H9 (cell line): ENCODE measurements around the gene SMCO4. TPM values are rescaled to one million over a fixed set of nuclear protein-coding genes. Genes with fewer than 3 reads are reported as not detected.
A peak's percentile ranks its signal among the peaks of the same experiment; 100 is the strongest.

Experiments used
- DNase-seq: peaks from one replicate; pipeline ENCODE4 v3.0.0-alpha.2; 2017
- H2AFZ ChIP-seq: one replicate; pipeline ENCODE4 v1.6.1; 2013; ENCODE audit warnings: mild to moderate bottlenecking, low read length, control low read depth, moderate library complexity
- H2AK5ac ChIP-seq: 2 replicates; pipeline ENCODE4 v1.6.1; 2013; ENCODE audit warnings: low read length, control low read depth, mixed read lengths; ENCODE audit not compliant: insufficient read length
- H2BK120ac ChIP-seq: one replicate; pipeline ENCODE4 v1.6.1; 2013; ENCODE audit warnings: low read depth, mild to moderate bottlenecking, low read length, control low read depth, inconsistent platforms; ENCODE audit not compliant: poor library complexity, severe bottlenecking
- H2BK12ac ChIP-seq: 2 replicates; pipeline ENCODE4 v1.6.1; 2013; ENCODE audit warnings: low read length, control low read depth, mixed read lengths, low read depth; ENCODE audit not compliant: insufficient read length
- H2BK15ac ChIP-seq: 2 replicates; pipeline ENCODE4 v1.6.1; 2013; ENCODE audit warnings: low read depth, low read length, control low read depth
- H2BK20ac ChIP-seq: one replicate; pipeline ENCODE4 v1.6.1; 2013; ENCODE audit warnings: low read depth, mild to moderate bottlenecking, low read length, control low read depth, inconsistent platforms; ENCODE audit not compliant: poor library complexity, severe bottlenecking
- H2BK5ac ChIP-seq: 2 replicates; pipeline ENCODE4 v1.6.1; 2013; ENCODE audit warnings: low read length, control low read depth, mixed read lengths; ENCODE audit not compliant: insufficient read length
- H3K14ac ChIP-seq: 2 replicates; pipeline ENCODE4 v1.6.1; 2013; ENCODE audit warnings: low read length, control low read depth; ENCODE audit not compliant: insufficient read depth
- H3K18ac ChIP-seq: 2 replicates; pipeline ENCODE4 v1.6.1; 2013; ENCODE audit warnings: low read depth, mild to moderate bottlenecking, mixed read lengths, low read length, control low read depth; ENCODE audit not compliant: insufficient read length
- H3K23ac ChIP-seq: 2 replicates; pipeline ENCODE4 v1.6.1; 2013; ENCODE audit warnings: low read length, control low read depth, mixed read lengths, low read depth; ENCODE audit not compliant: insufficient read length
- H3K23me2 ChIP-seq: 2 replicates; pipeline ENCODE4 v1.6.1; 2013; ENCODE audit warnings: low read depth, mild to moderate bottlenecking, mixed read lengths, low read length, control low read depth; ENCODE audit not compliant: insufficient read length, poor library complexity, severe bottlenecking
- H3K27ac ChIP-seq: 2 replicates; pipeline ENCODE4 v1.5.1; 2013; ENCODE audit warnings: low read length, control low read depth, mixed read lengths, low read depth; ENCODE audit not compliant: insufficient read length
- H3K27me3 ChIP-seq: 2 replicates; pipeline ENCODE4 v1.6.1; 2013; ENCODE audit warnings: low read length, control low read depth, inconsistent platforms; ENCODE audit not compliant: insufficient read depth
- H3K4ac ChIP-seq: 2 replicates; pipeline ENCODE4 v1.6.1; 2013; ENCODE audit warnings: low read depth, mild to moderate bottlenecking, control low read depth, inconsistent platforms, low read length, moderate library complexity
- H3K4me1 ChIP-seq: 2 replicates; pipeline ENCODE4 v1.6.1; 2013; ENCODE audit warnings: low read length, control low read depth, inconsistent platforms; ENCODE audit not compliant: insufficient read depth
- H3K4me2 ChIP-seq: 2 replicates; pipeline ENCODE4 v1.6.1; 2013; ENCODE audit warnings: low read length, control low read depth, mixed read lengths; ENCODE audit not compliant: insufficient read length, insufficient read depth
- H3K56ac ChIP-seq: 2 replicates; pipeline ENCODE4 v1.6.1; 2013; ENCODE audit warnings: low read depth, mild to moderate bottlenecking, mixed read lengths, low read length, control low read depth; ENCODE audit not compliant: insufficient read length
- H3K79me1 ChIP-seq: 2 replicates; pipeline ENCODE4 v1.6.1; 2013; ENCODE audit warnings: low read depth, mild to moderate bottlenecking, moderate library complexity, low read length, control low read depth, inconsistent platforms; ENCODE audit not compliant: insufficient read depth, poor library complexity, severe bottlenecking
- H3K79me2 ChIP-seq: 2 replicates; pipeline ENCODE4 v1.6.1; 2013; ENCODE audit warnings: low read length, control low read depth, inconsistent platforms; ENCODE audit not compliant: insufficient read depth
- H3K9ac ChIP-seq: 2 replicates; pipeline ENCODE4 v1.6.1; 2013; ENCODE audit warnings: low read length, control low read depth, mixed read lengths; ENCODE audit not compliant: insufficient read length; ENCODE audit errors: extremely low read depth
- H3K9me3 ChIP-seq: one replicate; pipeline ENCODE4 v1.6.1; 2013; ENCODE audit warnings: low read depth, low read length, inconsistent platforms; ENCODE audit not compliant: control insufficient read depth
- H3T11ph ChIP-seq: one replicate; pipeline ENCODE4 v1.6.1; 2013; ENCODE audit warnings: mild to moderate bottlenecking, low read length, control low read depth, inconsistent platforms
- H4K20me1 ChIP-seq: one replicate; pipeline ENCODE4 v1.6.1; 2013; ENCODE audit not compliant: control insufficient read depth, insufficient read length, insufficient read depth
- H4K5ac ChIP-seq: 2 replicates; pipeline ENCODE4 v1.6.1; 2013; ENCODE audit warnings: low read depth, mild to moderate bottlenecking, mixed read lengths, low read length, control low read depth; ENCODE audit not compliant: insufficient read length
- H4K8ac ChIP-seq: replicated peaks from 2 replicates; pipeline ENCODE4 v1.6.1; 2013; ENCODE audit warnings: low read length, control low read depth, mixed read lengths, low read depth; ENCODE audit not compliant: insufficient read length
- H4K91ac ChIP-seq: 2 replicates; pipeline ENCODE4 v1.6.1; 2013; ENCODE audit warnings: low read depth, mild to moderate bottlenecking, moderate library complexity, mixed read lengths, low read length, control low read depth; ENCODE audit not compliant: insufficient read length
- H3K27ac Mint-ChIP-seq, 3 experiments: 2 replicates in 2 of 3; 3 replicates in 1 of 3; pipeline ENCODE4 v1.8.0; 2020 to 2021; ENCODE audit warnings: mixed read lengths in 3 of 3, mild to moderate bottlenecking in 1 of 3, moderate library complexity in 1 of 3
- H3K27me3 Mint-ChIP-seq: 2 replicates; pipeline ENCODE4 v1.8.0; 2021; ENCODE audit warnings: low read depth, mild to moderate bottlenecking, moderate library complexity, mixed read lengths
- H3K36me3 Mint-ChIP-seq, 3 experiments: 2 replicates in 2 of 3; 3 replicates in 1 of 3; pipeline ENCODE4 v1.8.0; 2020 to 2021; ENCODE audit warnings: low read depth in 3 of 3, mixed read lengths in 3 of 3; ENCODE audit not compliant: insufficient read depth in 1 of 3
- H3K4me1 Mint-ChIP-seq, 2 experiments: 2 replicates each; pipeline ENCODE4 v1.8.0; 2020; ENCODE audit warnings: mixed read lengths in 2 of 2
- H3K4me3 Mint-ChIP-seq, 2 experiments: 2 replicates in 1 of 2; 3 replicates in 1 of 2; pipeline ENCODE4 v1.8.0; 2020 to 2021; ENCODE audit warnings: mild to moderate bottlenecking in 2 of 2, mixed read lengths in 2 of 2, moderate library complexity in 1 of 2
- H3K9me3 Mint-ChIP-seq, 2 experiments: 2 replicates in 1 of 2; 3 replicates in 1 of 2; pipeline ENCODE4 v1.8.0; 2020; ENCODE audit warnings: mild to moderate bottlenecking in 2 of 2, mixed read lengths in 2 of 2, moderate library complexity in 1 of 2
- WGBS: extraction: QIAGEN DNeasy Blood & Tissue Kit; methylation state at CpG from one replicate; pipeline ENCODE4 v1.1.7; 2013; ENCODE audit warnings: missing lambda C conversion rate, low lambda C conversion rate, mixed read lengths; ENCODE audit not compliant: insufficient read length; ENCODE audit errors: extremely low coverage; 5-methylcytosine and 5-hydroxymethylcytosine counted together
- total RNA-seq: library from RNA; stranded (reverse); gene quantifications from 2 replicates; pipeline ENCODE4 v1.2.1, GENCODE V29; 2021
- TF ChIP-seq, protein P1 (sequence below): fragments of 200-600 bp; sonication (generic); conservative IDR thresholded peaks from 3 replicates; pipeline ENCODE4 v1.8.0; 2021; ENCODE audit warnings: antibody characterized with exemption, mild to moderate bottlenecking

The SMCO4 gene
- total RNA-seq, 1 experiment from 2014 or later, result 35.6 TPM

DNA sequence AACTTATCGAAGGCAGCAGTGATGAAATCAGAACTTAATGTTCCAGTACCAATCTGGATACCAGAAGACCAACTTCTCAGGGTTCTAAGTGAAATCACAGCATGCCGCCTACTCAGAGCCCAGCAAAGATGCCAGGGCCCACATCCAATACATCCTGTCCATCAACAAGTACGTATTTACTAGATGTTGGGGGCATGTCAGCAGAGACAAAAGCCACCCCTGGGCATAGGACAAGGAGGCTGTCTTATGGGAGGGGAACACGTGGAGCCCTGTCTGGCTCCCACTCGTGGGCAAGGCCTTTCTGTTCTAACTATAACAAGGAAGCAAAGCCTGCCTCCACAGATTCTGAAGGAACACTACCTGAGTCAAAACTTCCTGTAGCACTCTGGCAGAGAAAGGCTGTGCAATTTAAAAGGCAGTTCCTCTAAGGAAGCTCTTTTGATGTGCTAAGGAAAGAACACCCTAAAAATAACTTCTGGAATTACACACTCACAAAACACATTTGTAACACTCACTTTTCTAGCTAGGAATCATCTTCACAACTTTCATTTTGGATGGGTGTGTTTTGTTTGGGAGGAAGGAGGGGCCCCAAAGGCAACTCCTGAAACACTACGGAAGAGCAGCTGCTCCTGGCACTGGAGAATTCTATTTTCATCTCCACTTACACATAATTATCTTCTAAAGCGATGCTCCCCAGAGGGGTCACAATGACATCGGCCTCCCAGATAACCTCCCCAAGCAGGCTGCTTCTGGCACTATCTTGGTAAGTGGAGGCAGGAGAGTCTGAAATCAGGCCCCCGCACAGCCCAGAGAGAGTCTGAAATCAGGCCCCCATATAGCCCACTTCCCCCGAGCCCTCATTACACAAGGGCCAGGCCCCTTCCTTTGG is 14.2 kb downstream of the SMCO4 start:
- Histone ChIP-seq H3K27ac (no peak overlapping the region), H2AK5ac (no peak overlapping the region), H2BK120ac (no peak overlapping the region), H3K9ac (no peak overlapping the region), H2BK5ac (no peak overlapping the region), H3K79me1 (peaks cover 9% of the 10 kb centered on the region), H4K20me1 (no peaks in the 10 kb centered on the region), H3K9me3 (no peaks in the 10 kb centered on the region), H3K79me2 (peaks cover 3% of the 10 kb centered on the region; the same call in 1 of the 2 replicates), H3K56ac (no peak overlapping the region), H2AFZ (no peak overlapping the region), H3K18ac (no peak overlapping the region), H3K23me2 (no peaks in the 10 kb centered on the region), H3K4ac (no peak overlapping the region), H2BK15ac (no peak overlapping the region), H3K14ac (no peak overlapping the region), H3K27me3 (no peaks in the 10 kb centered on the region), H4K91ac (no peak overlapping the region), H4K5ac (no peak overlapping the region), H2BK20ac (no peak overlapping the region), H4K8ac (no peak overlapping the region), H3K4me1 (peaks cover 12% of the 10 kb centered on the region), H3K4me2 (no peak overlapping the region), H3K23ac (no peak overlapping the region), H3T11ph (no peak overlapping the region), H2BK12ac (no peak overlapping the region)
- no peak for DNase-seq
- Mint-ChIP-seq H3K27ac (peak overlapping the region in 2 of 3 experiments; percentile 56 to 71; a peak in 2 of 7 replicates), H3K36me3 (peaks cover 0 to 11% (median 5%) of the 10 kb centered on the region in 3 experiments; a peak in 5 of 7 replicates), H3K27me3 (no peaks in the 10 kb centered on the region), H3K4me1 (peaks cover 57% of the 10 kb centered on the region in 2 experiments), H3K4me3 (no peak overlapping the region), H3K9me3 (no peaks in the 10 kb centered on the region; a peak in 2 of 5 replicates)
- TF ChIP-seq, protein P1, sequence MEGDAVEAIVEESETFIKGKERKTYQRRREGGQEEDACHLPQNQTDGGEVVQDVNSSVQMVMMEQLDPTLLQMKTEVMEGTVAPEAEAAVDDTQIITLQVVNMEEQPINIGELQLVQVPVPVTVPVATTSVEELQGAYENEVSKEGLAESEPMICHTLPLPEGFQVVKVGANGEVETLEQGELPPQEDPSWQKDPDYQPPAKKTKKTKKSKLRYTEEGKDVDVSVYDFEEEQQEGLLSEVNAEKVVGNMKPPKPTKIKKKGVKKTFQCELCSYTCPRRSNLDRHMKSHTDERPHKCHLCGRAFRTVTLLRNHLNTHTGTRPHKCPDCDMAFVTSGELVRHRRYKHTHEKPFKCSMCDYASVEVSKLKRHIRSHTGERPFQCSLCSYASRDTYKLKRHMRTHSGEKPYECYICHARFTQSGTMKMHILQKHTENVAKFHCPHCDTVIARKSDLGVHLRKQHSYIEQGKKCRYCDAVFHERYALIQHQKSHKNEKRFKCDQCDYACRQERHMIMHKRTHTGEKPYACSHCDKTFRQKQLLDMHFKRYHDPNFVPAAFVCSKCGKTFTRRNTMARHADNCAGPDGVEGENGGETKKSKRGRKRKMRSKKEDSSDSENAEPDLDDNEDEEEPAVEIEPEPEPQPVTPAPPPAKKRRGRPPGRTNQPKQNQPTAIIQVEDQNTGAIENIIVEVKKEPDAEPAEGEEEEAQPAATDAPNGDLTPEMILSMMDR, result no peak
- no CpG with 5 or more reads among the region's 10 CpGs for WGBS
